Right lobe of liver (tissue), 6 donors: ENCODE data around the gene GOLIM4. TPM values are rescaled to one million over a fixed set of nuclear protein-coding genes. Genes with fewer than 3 reads are reported as not detected.
A peak's percentile ranks its signal among the peaks of the same experiment; 100 is the strongest.

Source experiments
- ATAC-seq, 4 donors: fragments of 200-7000 bp; cut with Tn5 transposase; one replicate each; pipeline ENCODE4 v1.9.1; 2020; ENCODE audit warnings: mild to moderate bottlenecking in 4 of 4, moderate library complexity in 4 of 4
- DNase-seq, 3 donors: peaks; one replicate each; pipeline ENCODE4 v3.0.0-alpha.2; 2020
- H3K27ac ChIP-seq, 3 donors: fragments of 200-600 bp; one replicate each; pipeline ENCODE4 v1.8.0; 2022
- H3K27me3 ChIP-seq, 2 donors: fragments of 200-600 bp; one replicate each; pipeline ENCODE4 v1.8.0; 2022
- H3K36me3 ChIP-seq, 4 donors: fragments of 200-600 bp; sonication (generic) in 1 of 4; one replicate each; pipeline versions ENCODE4 v1.5.1 to v1.8.0; 2017 to 2022; ENCODE audit warnings: control low read depth in 1 of 4
- H3K4me1 ChIP-seq, 4 donors: fragments of 200-600 bp; sonication (generic) in 1 of 4; one replicate each; pipeline versions ENCODE4 v1.5.1 to v1.8.0; 2017 to 2022; ENCODE audit warnings: control low read depth in 1 of 4
- H3K4me3 ChIP-seq, 3 donors: fragments of 200-600 bp; one replicate each; pipeline ENCODE4 v1.8.0; 2022
- H3K9me3 ChIP-seq, 4 donors: fragments of 200-600 bp; sonication (generic) in 1 of 4; one replicate each; pipeline versions ENCODE4 v1.5.1 to v1.8.0; 2017 to 2022; ENCODE audit warnings: control low read depth in 1 of 4
- CTCF ChIP-seq, 4 donors: fragments of 200-600 bp in 3 of 4; fragments of 450-650 bp in 1 of 4; IDR thresholded peaks; one replicate each; pipeline versions ENCODE4 v1.5.1 to v1.8.0; 2016 to 2022; ENCODE audit warnings: antibody characterized with exemption in 4 of 4, mild to moderate bottlenecking in 2 of 4
- POLR2A ChIP-seq: fragments of 450-650 bp; IDR thresholded peaks from one replicate; pipeline ENCODE4 v1.6.1; 2017; ENCODE audit warnings: antibody characterized with exemption, mild to moderate bottlenecking
- WGBS: methylation state at CpG from one replicate; pipeline ENCODE4 v1.1.6; 2018; ENCODE audit warnings: low coverage, low lambda C conversion rate; ENCODE audit not compliant: insufficient coverage; ENCODE audit errors: missing lambda C conversion rate; 5-methylcytosine and 5-hydroxymethylcytosine counted together
- intact Hi-C, 2 donors: fragments of 100-400 bp; cut with DNase I; formaldehyde crosslinking; loops; one replicate each; pipeline versions ENCODE4 v1.11.2 to v1.14.1; 2022
- total RNA-seq, 6 experiments: library from RNA; depleted of rRNA in 2 of 6; stranded (reverse); fragments of >200 nt in 2 of 6; fragmentation: NEBNext Ultra II Directional in 3 of 6; extraction: Animal tissue kit (Norgen Biotek cat#: 25700) in 3 of 6; gene quantifications; one replicate each; pipeline versions ENCODE4 v1.1.0 to v1.2.4, GENCODE V29; 2016 to 2023
- donor health status: DM: no; HTN: yes; CAD: no.
- donor health status: DM: no; HTN: no; CAD: no.
- donor health status: DM: no; HTN: no; CAD: no.
- donor health status: DM: no; HTN: yes; CAD: no.
- donor health status: DM: no; HTN: yes; CAD: no.

The GOLIM4 gene
- total RNA-seq, 6 experiments from 2014 or later: 33.3 to 44.9 (median 36.6) TPM

DNA sequence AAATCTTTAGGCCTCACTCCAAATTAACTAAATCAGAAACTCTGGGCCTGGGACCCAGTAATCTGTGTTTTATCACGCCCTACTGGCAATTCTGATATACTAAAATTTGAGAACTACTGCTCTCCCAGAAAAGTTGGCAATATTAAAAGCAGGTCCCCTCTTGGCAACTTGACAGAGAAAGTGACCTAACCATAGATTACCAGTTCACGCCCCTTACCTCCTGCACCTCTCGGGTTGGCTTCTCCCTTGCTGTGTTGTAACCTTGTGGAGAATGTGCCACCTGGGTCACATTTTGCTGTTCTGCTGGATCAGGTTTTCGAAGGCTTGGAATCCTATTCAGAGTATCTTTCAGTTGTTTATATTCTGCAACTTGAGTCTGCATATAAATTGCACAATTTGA lies 59.1 kb downstream of the GOLIM4 start:
- Histone ChIP-seq H3K27me3 (no peaks in the 10 kb centered on the region), H3K9me3 (no peaks in the 10 kb centered on the region), H3K36me3 (peaks cover 0 to 32% (median 15%) of the 10 kb centered on the region in 4 donors), H3K4me1 (no peaks in the 10 kb centered on the region), H3K4me3 (no peak overlapping the region), H3K27ac (no peak overlapping the region)
- TF ChIP-seq CTCF (IDR thresholded peaks at IDR 0.05): no peak
- no peak for TF ChIP-seq POLR2A
- no peak for DNase-seq
- 61% methylated on average over 4 of the region's 4 CpGs for WGBS
- ATAC-seq: no peak
- intact Hi-C loops: no loop called here

- 80% methylated on average over 5 of the region's 5 CpGs for WGBS
- Histone ChIP-seq H3K27ac (no peak overlapping the region), H3K9me3 (no peaks in the 10 kb centered on the region), H3K36me3 (peaks cover 0 to 40% (median 23%) of the 10 kb centered on the region in 4 donors), H3K4me1 (no peaks in the 10 kb centered on the region), H3K27me3 (no peaks in the 10 kb centered on the region), H3K4me3 (no peak overlapping the region)
- ATAC-seq: peak in 3 of 4 donors; percentile 9 to 44 (median 30)
- intact Hi-C loops: no loop called here
- TF ChIP-seq CTCF (IDR thresholded peaks at IDR 0.05) (no peak), POLR2A (no peak)
- DNase-seq: no peak
Measured at GRCh38 chr3:168034152-168034928, 61.4 kb downstream of the GOLIM4 start.

GRCh38 chr3:168030577-168030976 lies 65.1 kb downstream of the GOLIM4 start:
- Histone ChIP-seq H3K27ac (no peak overlapping the region), H3K9me3 (no peaks in the 10 kb centered on the region), H3K4me3 (no peak overlapping the region), H3K4me1 (no peaks in the 10 kb centered on the region), H3K36me3 (peaks cover 0 to 71% (median 39%) of the 10 kb centered on the region in 4 donors), H3K27me3 (no peaks in the 10 kb centered on the region)
- DNase-seq (no peak), ATAC-seq (no peak)
- intact Hi-C loops: no loop called here
- no peak for TF ChIP-seq CTCF (IDR thresholded peaks at IDR 0.05)
- no peak for TF ChIP-seq POLR2A
- WGBS: 76% methylated on average over 4 of the region's 4 CpGs

GRCh38 chr3:168029705-168030104 lies 66.0 kb downstream of the GOLIM4 start:
- TF ChIP-seq POLR2A (no peak), CTCF (IDR thresholded peaks at IDR 0.05) (no peak)
- H3K4me3 ChIP-seq: no peak overlapping the region
- ATAC-seq (no peak), DNase-seq (no peak)
- H3K4me1 ChIP-seq: no peaks in the 10 kb centered on the region
- H3K27ac ChIP-seq: no peak overlapping the region
- H3K36me3 ChIP-seq: peaks cover 0 to 79% (median 38%) of the 10 kb centered on the region in 4 donors
- H3K9me3 ChIP-seq: no peaks in the 10 kb centered on the region
- no peaks in the 10 kb centered on the region for H3K27me3 ChIP-seq
- intact Hi-C loops: no loop called here
- 100% methylated on average over 1 of the region's 7 CpGs for WGBS
